H9 (cell line): ENCODE data around the gene PCDHGA10. TPM values are rescaled to one million over a fixed set of nuclear protein-coding genes. Genes with fewer than 3 reads are reported as not detected.
A peak's percentile ranks its signal among the peaks of the same experiment; 100 is the strongest.

Experiments used
- DNase-seq: peaks from one replicate; pipeline ENCODE4 v3.0.0-alpha.2; 2017
- H2AFZ ChIP-seq: one replicate; pipeline ENCODE4 v1.6.1; 2013; ENCODE audit warnings: mild to moderate bottlenecking, low read length, control low read depth, moderate library complexity
- H2AK5ac ChIP-seq: 2 replicates; pipeline ENCODE4 v1.6.1; 2013; ENCODE audit warnings: low read length, control low read depth, mixed read lengths; ENCODE audit not compliant: insufficient read length
- H2BK120ac ChIP-seq: one replicate; pipeline ENCODE4 v1.6.1; 2013; ENCODE audit warnings: low read depth, mild to moderate bottlenecking, low read length, control low read depth, inconsistent platforms; ENCODE audit not compliant: poor library complexity, severe bottlenecking
- H2BK12ac ChIP-seq: 2 replicates; pipeline ENCODE4 v1.6.1; 2013; ENCODE audit warnings: low read length, control low read depth, mixed read lengths, low read depth; ENCODE audit not compliant: insufficient read length
- H2BK15ac ChIP-seq: 2 replicates; pipeline ENCODE4 v1.6.1; 2013; ENCODE audit warnings: low read depth, low read length, control low read depth
- H2BK20ac ChIP-seq: one replicate; pipeline ENCODE4 v1.6.1; 2013; ENCODE audit warnings: low read depth, mild to moderate bottlenecking, low read length, control low read depth, inconsistent platforms; ENCODE audit not compliant: poor library complexity, severe bottlenecking
- H2BK5ac ChIP-seq: 2 replicates; pipeline ENCODE4 v1.6.1; 2013; ENCODE audit warnings: low read length, control low read depth, mixed read lengths; ENCODE audit not compliant: insufficient read length
- H3K14ac ChIP-seq: 2 replicates; pipeline ENCODE4 v1.6.1; 2013; ENCODE audit warnings: low read length, control low read depth; ENCODE audit not compliant: insufficient read depth
- H3K18ac ChIP-seq: 2 replicates; pipeline ENCODE4 v1.6.1; 2013; ENCODE audit warnings: low read depth, mild to moderate bottlenecking, mixed read lengths, low read length, control low read depth; ENCODE audit not compliant: insufficient read length
- H3K23ac ChIP-seq: 2 replicates; pipeline ENCODE4 v1.6.1; 2013; ENCODE audit warnings: low read length, control low read depth, mixed read lengths, low read depth; ENCODE audit not compliant: insufficient read length
- H3K23me2 ChIP-seq: 2 replicates; pipeline ENCODE4 v1.6.1; 2013; ENCODE audit warnings: low read depth, mild to moderate bottlenecking, mixed read lengths, low read length, control low read depth; ENCODE audit not compliant: insufficient read length, poor library complexity, severe bottlenecking
- H3K27ac ChIP-seq: 2 replicates; pipeline ENCODE4 v1.5.1; 2013; ENCODE audit warnings: low read length, control low read depth, mixed read lengths, low read depth; ENCODE audit not compliant: insufficient read length
- H3K27me3 ChIP-seq: 2 replicates; pipeline ENCODE4 v1.6.1; 2013; ENCODE audit warnings: low read length, control low read depth, inconsistent platforms; ENCODE audit not compliant: insufficient read depth
- H3K4ac ChIP-seq: 2 replicates; pipeline ENCODE4 v1.6.1; 2013; ENCODE audit warnings: low read depth, mild to moderate bottlenecking, control low read depth, inconsistent platforms, low read length, moderate library complexity
- H3K4me1 ChIP-seq: 2 replicates; pipeline ENCODE4 v1.6.1; 2013; ENCODE audit warnings: low read length, control low read depth, inconsistent platforms; ENCODE audit not compliant: insufficient read depth
- H3K4me2 ChIP-seq: 2 replicates; pipeline ENCODE4 v1.6.1; 2013; ENCODE audit warnings: low read length, control low read depth, mixed read lengths; ENCODE audit not compliant: insufficient read length, insufficient read depth
- H3K56ac ChIP-seq: 2 replicates; pipeline ENCODE4 v1.6.1; 2013; ENCODE audit warnings: low read depth, mild to moderate bottlenecking, mixed read lengths, low read length, control low read depth; ENCODE audit not compliant: insufficient read length
- H3K79me1 ChIP-seq: 2 replicates; pipeline ENCODE4 v1.6.1; 2013; ENCODE audit warnings: low read depth, mild to moderate bottlenecking, moderate library complexity, low read length, control low read depth, inconsistent platforms; ENCODE audit not compliant: insufficient read depth, poor library complexity, severe bottlenecking
- H3K79me2 ChIP-seq: 2 replicates; pipeline ENCODE4 v1.6.1; 2013; ENCODE audit warnings: low read length, control low read depth, inconsistent platforms; ENCODE audit not compliant: insufficient read depth
- H3K9ac ChIP-seq: 2 replicates; pipeline ENCODE4 v1.6.1; 2013; ENCODE audit warnings: low read length, control low read depth, mixed read lengths; ENCODE audit not compliant: insufficient read length; ENCODE audit errors: extremely low read depth
- H3K9me3 ChIP-seq: one replicate; pipeline ENCODE4 v1.6.1; 2013; ENCODE audit warnings: low read depth, low read length, inconsistent platforms; ENCODE audit not compliant: control insufficient read depth
- H3T11ph ChIP-seq: one replicate; pipeline ENCODE4 v1.6.1; 2013; ENCODE audit warnings: mild to moderate bottlenecking, low read length, control low read depth, inconsistent platforms
- H4K20me1 ChIP-seq: one replicate; pipeline ENCODE4 v1.6.1; 2013; ENCODE audit not compliant: control insufficient read depth, insufficient read length, insufficient read depth
- H4K5ac ChIP-seq: 2 replicates; pipeline ENCODE4 v1.6.1; 2013; ENCODE audit warnings: low read depth, mild to moderate bottlenecking, mixed read lengths, low read length, control low read depth; ENCODE audit not compliant: insufficient read length
- H4K8ac ChIP-seq: replicated peaks from 2 replicates; pipeline ENCODE4 v1.6.1; 2013; ENCODE audit warnings: low read length, control low read depth, mixed read lengths, low read depth; ENCODE audit not compliant: insufficient read length
- H4K91ac ChIP-seq: 2 replicates; pipeline ENCODE4 v1.6.1; 2013; ENCODE audit warnings: low read depth, mild to moderate bottlenecking, moderate library complexity, mixed read lengths, low read length, control low read depth; ENCODE audit not compliant: insufficient read length
- H3K27ac Mint-ChIP-seq, 3 experiments: 2 replicates in 2 of 3; 3 replicates in 1 of 3; pipeline ENCODE4 v1.8.0; 2020 to 2021; ENCODE audit warnings: mixed read lengths in 3 of 3, mild to moderate bottlenecking in 1 of 3, moderate library complexity in 1 of 3
- H3K27me3 Mint-ChIP-seq: 2 replicates; pipeline ENCODE4 v1.8.0; 2021; ENCODE audit warnings: low read depth, mild to moderate bottlenecking, moderate library complexity, mixed read lengths
- H3K36me3 Mint-ChIP-seq, 3 experiments: 2 replicates in 2 of 3; 3 replicates in 1 of 3; pipeline ENCODE4 v1.8.0; 2020 to 2021; ENCODE audit warnings: low read depth in 3 of 3, mixed read lengths in 3 of 3; ENCODE audit not compliant: insufficient read depth in 1 of 3
- H3K4me1 Mint-ChIP-seq, 2 experiments: 2 replicates each; pipeline ENCODE4 v1.8.0; 2020; ENCODE audit warnings: mixed read lengths in 2 of 2
- H3K4me3 Mint-ChIP-seq, 2 experiments: 2 replicates in 1 of 2; 3 replicates in 1 of 2; pipeline ENCODE4 v1.8.0; 2020 to 2021; ENCODE audit warnings: mild to moderate bottlenecking in 2 of 2, mixed read lengths in 2 of 2, moderate library complexity in 1 of 2
- H3K9me3 Mint-ChIP-seq, 2 experiments: 2 replicates in 1 of 2; 3 replicates in 1 of 2; pipeline ENCODE4 v1.8.0; 2020; ENCODE audit warnings: mild to moderate bottlenecking in 2 of 2, mixed read lengths in 2 of 2, moderate library complexity in 1 of 2
- WGBS: extraction: QIAGEN DNeasy Blood & Tissue Kit; methylation state at CpG from one replicate; pipeline ENCODE4 v1.1.7; 2013; ENCODE audit warnings: missing lambda C conversion rate, low lambda C conversion rate, mixed read lengths; ENCODE audit not compliant: insufficient read length; ENCODE audit errors: extremely low coverage; 5-methylcytosine and 5-hydroxymethylcytosine counted together
- total RNA-seq: library from RNA; stranded (reverse); gene quantifications from 2 replicates; pipeline ENCODE4 v1.2.1, GENCODE V29; 2021
- TF ChIP-seq, protein P1 (sequence below): fragments of 200-600 bp; sonication (generic); conservative IDR thresholded peaks from 3 replicates; pipeline ENCODE4 v1.8.0; 2021; ENCODE audit warnings: antibody characterized with exemption, mild to moderate bottlenecking

Gene PCDHGA10
- total RNA-seq, 1 experiment from 2014 or later, result 15.1 TPM

DNA sequence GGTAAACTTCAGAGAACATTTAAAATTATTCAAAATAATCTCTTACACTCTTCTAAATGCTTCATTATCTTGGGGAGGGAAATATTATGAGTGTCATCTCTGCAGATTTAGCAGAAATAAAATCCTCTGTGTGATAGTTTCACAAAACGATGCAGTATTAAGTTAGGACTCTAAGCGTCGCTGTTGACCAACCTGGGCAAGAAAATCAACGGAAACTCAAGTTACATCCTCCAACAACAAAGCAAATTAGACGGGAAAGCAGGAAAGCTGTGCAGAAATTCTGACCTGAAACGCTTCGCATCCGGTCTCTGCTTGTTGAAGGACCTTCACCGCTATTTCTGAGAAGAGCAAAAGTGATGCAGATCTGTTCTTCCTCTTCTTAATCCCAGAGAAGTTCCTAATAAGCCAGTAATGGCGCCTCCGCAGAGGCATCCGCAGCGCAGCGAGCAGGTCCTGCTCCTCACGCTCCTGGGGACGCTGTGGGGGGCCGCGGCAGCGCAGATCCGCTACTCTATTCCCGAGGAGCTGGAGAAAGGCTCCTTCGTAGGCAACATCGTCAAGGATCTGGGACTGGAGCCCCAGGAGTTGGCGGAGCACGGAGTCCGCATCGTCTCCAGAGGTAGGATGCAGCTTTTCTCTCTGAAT lies 39.0 kb upstream of the PCDHGA10 start, which contains the start of gene PCDHGA6:
TSS of gene PCDHGA6 (plus strand) at position 219 of the 645 bp plus-strand sequence. CDS start at position 412, 193 bp downstream.
- Histone ChIP-seq H4K91ac (no peak within 1 kb of the TSS), H4K20me1 (no peaks in the 10 kb centered on the region), H3K18ac (no peak within 1 kb of the TSS), H3K23ac (no peak within 1 kb of the TSS), H3K4me1 (no peaks in the 10 kb centered on the region), H3K56ac (no peak within 1 kb of the TSS), H2BK120ac (no peak within 1 kb of the TSS), H3K23me2 (no peaks in the 10 kb centered on the region), H2BK15ac (no peak within 1 kb of the TSS), H3K79me1 (no peaks in the 10 kb centered on the region), H3K9ac (no peak within 1 kb of the TSS), H2BK12ac (no peak within 1 kb of the TSS), H3K14ac (no peak within 1 kb of the TSS), H3K79me2 (no peaks in the 10 kb centered on the region), H3K9me3 (peaks cover 34% of the 10 kb centered on the region), H3K27ac (no peak within 1 kb of the TSS), H4K8ac (no peak within 1 kb of the TSS), H4K5ac (no peak within 1 kb of the TSS), H3K4ac (no peak within 1 kb of the TSS), H3T11ph (no peak within 1 kb of the TSS), H3K27me3 (no peaks in the 10 kb centered on the region), H2BK20ac (no peak within 1 kb of the TSS), H2AK5ac (no peak within 1 kb of the TSS), H3K4me2 (no peak within 1 kb of the TSS), H2BK5ac (no peak within 1 kb of the TSS), H2AFZ (no peak within 1 kb of the TSS)
- Mint-ChIP-seq H3K27ac (no peak within 1 kb of the TSS; a peak in 1 of 7 replicates), H3K4me3 (no peak within 1 kb of the TSS), H3K9me3 (peaks cover 57 to 69% of the 10 kb centered on the region in 2 experiments), H3K4me1 (no peaks in the 10 kb centered on the region), H3K36me3 (peaks cover 33 to 52% (median 50%) of the 10 kb centered on the region in 3 experiments), H3K27me3 (peaks cover 9% of the 10 kb centered on the region)
- DNase-seq, result no peak
- TF ChIP-seq, protein P1, sequence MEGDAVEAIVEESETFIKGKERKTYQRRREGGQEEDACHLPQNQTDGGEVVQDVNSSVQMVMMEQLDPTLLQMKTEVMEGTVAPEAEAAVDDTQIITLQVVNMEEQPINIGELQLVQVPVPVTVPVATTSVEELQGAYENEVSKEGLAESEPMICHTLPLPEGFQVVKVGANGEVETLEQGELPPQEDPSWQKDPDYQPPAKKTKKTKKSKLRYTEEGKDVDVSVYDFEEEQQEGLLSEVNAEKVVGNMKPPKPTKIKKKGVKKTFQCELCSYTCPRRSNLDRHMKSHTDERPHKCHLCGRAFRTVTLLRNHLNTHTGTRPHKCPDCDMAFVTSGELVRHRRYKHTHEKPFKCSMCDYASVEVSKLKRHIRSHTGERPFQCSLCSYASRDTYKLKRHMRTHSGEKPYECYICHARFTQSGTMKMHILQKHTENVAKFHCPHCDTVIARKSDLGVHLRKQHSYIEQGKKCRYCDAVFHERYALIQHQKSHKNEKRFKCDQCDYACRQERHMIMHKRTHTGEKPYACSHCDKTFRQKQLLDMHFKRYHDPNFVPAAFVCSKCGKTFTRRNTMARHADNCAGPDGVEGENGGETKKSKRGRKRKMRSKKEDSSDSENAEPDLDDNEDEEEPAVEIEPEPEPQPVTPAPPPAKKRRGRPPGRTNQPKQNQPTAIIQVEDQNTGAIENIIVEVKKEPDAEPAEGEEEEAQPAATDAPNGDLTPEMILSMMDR, result peak; percentile 20; the same call in 1 of the 3 replicates
- WGBS, result no CpG with 5 or more reads among the region's 27 CpGs
